Fibroblast of lung (primary cell): ENCODE measurements around the gene MSMB. TPM values are rescaled to one million over a fixed set of nuclear protein-coding genes. Genes with fewer than 3 reads are reported as not detected.

Experiments
- DNase-seq, 2 donors: peaks; one replicate each; pipeline versions ENCODE4 v3.0.0 to v3.0.0-alpha.2; 2010; ENCODE audit warnings: low read depth in 2 of 2
- H2AFZ ChIP-seq: 2 replicates; pipeline ENCODE4 v1.5.1; 2012; ENCODE audit warnings: low read length, control low read depth, inconsistent platforms
- H3K27ac ChIP-seq: 2 replicates; pipeline ENCODE4 v1.5.1; 2011; ENCODE audit warnings: low read length, control low read depth; ENCODE audit not compliant: insufficient read depth
- H3K27me3 ChIP-seq: 2 replicates; pipeline ENCODE4 v1.5.1; 2011; ENCODE audit warnings: mild to moderate bottlenecking, low read length; ENCODE audit not compliant: control insufficient read depth, insufficient read depth
- H3K36me3 ChIP-seq: 2 replicates; pipeline ENCODE4 v1.5.1; 2011; ENCODE audit warnings: low read length; ENCODE audit not compliant: control insufficient read depth, insufficient read depth
- H3K4me1 ChIP-seq: 2 replicates; pipeline ENCODE4 v1.5.1; 2011; ENCODE audit warnings: low read length; ENCODE audit not compliant: control insufficient read depth, insufficient read depth; ENCODE audit errors: extremely low read depth
- H3K4me2 ChIP-seq: 2 replicates; pipeline ENCODE4 v1.5.1; 2011; ENCODE audit warnings: low read length, control low read depth; ENCODE audit not compliant: insufficient read depth; ENCODE audit errors: extremely low read depth
- H3K4me3 ChIP-seq, 4 experiments: fragments of 200-600 bp in 1 of 4; sonication (generic) in 1 of 4; replicated peaks in 1 of 4; 2 replicates each; pipeline ENCODE4 v1.5.1; 2011 to 2016; ENCODE audit warnings: low read length in 4 of 4, low read depth in 3 of 4, mild to moderate bottlenecking in 3 of 4, control low read depth in 2 of 4, inconsistent platforms in 1 of 4, mixed read lengths in 1 of 4; ENCODE audit not compliant: insufficient read depth in 1 of 4; ENCODE audit errors: control extremely low read depth in 1 of 4
- H3K79me2 ChIP-seq: 2 replicates; pipeline ENCODE4 v1.5.1; 2012; ENCODE audit warnings: mild to moderate bottlenecking, low read length, inconsistent platforms; ENCODE audit not compliant: control insufficient read depth, insufficient read depth
- H3K9ac ChIP-seq: 2 replicates; pipeline ENCODE4 v1.5.1; 2011; ENCODE audit warnings: mild to moderate bottlenecking, low read length, control low read depth; ENCODE audit not compliant: insufficient read depth
- H3K9me3 ChIP-seq: 2 replicates; pipeline ENCODE4 v1.5.1; 2012; ENCODE audit warnings: low read depth, low read length; ENCODE audit not compliant: control insufficient read depth, insufficient read depth
- H4K20me1 ChIP-seq: 2 replicates; pipeline ENCODE4 v1.5.1; 2011; ENCODE audit warnings: low read length; ENCODE audit not compliant: control insufficient read depth, insufficient read depth; ENCODE audit errors: extremely low read depth
- CTCF ChIP-seq, 2 donors: IDR thresholded peaks in 1 of 2; conservative IDR thresholded peaks in 1 of 2; 1 replicate in 1 of 2; 2 replicates in 1 of 2; pipeline ENCODE4 v1.5.1; 2011 to 2012; ENCODE audit warnings: low read length in 2 of 2, control low read depth in 1 of 2, inconsistent platforms in 1 of 2, low read depth in 1 of 2, mild to moderate bottlenecking in 1 of 2
- EZH2 ChIP-seq: IDR thresholded peaks from 2 replicates; pipeline ENCODE4 v1.5.1; 2012; ENCODE audit warnings: low read length, control low read depth, mild to moderate bottlenecking; ENCODE audit errors: missing control alignments
- polyA plus RNA-seq, 2 donors: library from polyadenylated mRNA; depleted of rRNA in 1 of 2; stranded (reverse) in 1 of 2; unstranded in 1 of 2; fragments of >200 nt; gene quantifications; 2 replicates each; pipeline ENCODE4 v1.2.1, GENCODE V29; 2011 to 2012; ENCODE audit warnings: missing spikeins in 1 of 2
- total RNA-seq: library from RNA; depleted of rRNA; stranded (reverse); fragments of >200 nt; gene quantifications from 2 replicates; pipeline ENCODE4 v1.2.1, GENCODE V29; 2014

The MSMB gene
- total and polyA plus RNA-seq, 2 donors (not counting 1 experiment from before 2014, with no cell fraction given), result not detected

- H3K36me3 ChIP-seq, result no peaks in the 10 kb centered on the region
- TF ChIP-seq EZH2 (no peak), CTCF (conservative IDR thresholded peaks at IDR 0.05 in 1 of 2, IDR thresholded peaks at IDR 0.05 in 1 of 2; ENCODE audit: low read depth in 1 of 2, low read length in 2 of 2) (no peak)
- DNase-seq, result no peak
- H4K20me1 ChIP-seq, result no peaks in the 10 kb centered on the region
- no peak overlapping the region for H3K4me3 ChIP-seq
- H2AFZ ChIP-seq, result no peak overlapping the region
- no peak overlapping the region for H3K9ac ChIP-seq
- H3K79me2 ChIP-seq, result no peaks in the 10 kb centered on the region
- no peaks in the 10 kb centered on the region for H3K9me3 ChIP-seq
- peaks cover 5% of the 10 kb centered on the region for H3K27me3 ChIP-seq
- H3K27ac ChIP-seq, result no peak overlapping the region
- H3K4me2 ChIP-seq, result no peak overlapping the region
- no peaks in the 10 kb centered on the region for H3K4me1 ChIP-seq
Observed at GRCh38 chr10:46048152-46048551, 2.1 kb upstream of the MSMB start.

- no peak for TF ChIP-seq EZH2
- no peak for TF ChIP-seq CTCF (conservative IDR thresholded peaks at IDR 0.05 in 1 of 2, IDR thresholded peaks at IDR 0.05 in 1 of 2; ENCODE audit: low read depth in 1 of 2, low read length in 2 of 2)
- no peak overlapping the region for H3K9ac ChIP-seq
- H3K4me2 ChIP-seq, result no peak overlapping the region
- no peak for DNase-seq
- peaks cover 5% of the 10 kb centered on the region for H3K27me3 ChIP-seq
- no peaks in the 10 kb centered on the region for H3K9me3 ChIP-seq
- H3K4me1 ChIP-seq, result no peaks in the 10 kb centered on the region
- H4K20me1 ChIP-seq, result no peaks in the 10 kb centered on the region
- H3K27ac ChIP-seq, result no peak overlapping the region
- H2AFZ ChIP-seq, result no peak overlapping the region
- H3K4me3 ChIP-seq, result no peak overlapping the region
- H3K79me2 ChIP-seq, result no peaks in the 10 kb centered on the region
- no peaks in the 10 kb centered on the region for H3K36me3 ChIP-seq
Observed at GRCh38 chr10:46042527-46042926, 3.5 kb downstream of the MSMB start.

- no peaks in the 10 kb centered on the region for H3K36me3 ChIP-seq
- TF ChIP-seq EZH2 (no peak), CTCF (conservative IDR thresholded peaks at IDR 0.05 in 1 of 2, IDR thresholded peaks at IDR 0.05 in 1 of 2; ENCODE audit: low read depth in 1 of 2, low read length in 2 of 2) (no peak)
- no peaks in the 10 kb centered on the region for H3K4me1 ChIP-seq
Observed at GRCh38 chr10:46040004-46040403, 6.1 kb downstream of the MSMB start.

More at GRCh38 chr10:46040004-46040403, 6.1 kb downstream of the MSMB start:
- Histone ChIP-seq H3K4me2 (no peak overlapping the region), H3K4me3 (no peak overlapping the region), H3K9ac (no peak overlapping the region), H3K79me2 (no peaks in the 10 kb centered on the region), H3K27ac (no peak overlapping the region), H2AFZ (no peak overlapping the region), H3K9me3 (no peaks in the 10 kb centered on the region), H4K20me1 (no peaks in the 10 kb centered on the region), H3K27me3 (peaks cover 2% of the 10 kb centered on the region)
- DNase-seq, result no peak
